HG03135 (cell line): Measurements from ENCODE around the gene RNF220.
"Not testable (repeated sequence)": the region's sequence is repeated elsewhere in the genome, so short reads cannot be mapped to it uniquely, and the experiment has no call there.

Source experiments
- ATAC-seq: cut with Tn5 transposase; IDR thresholded peaks from one replicate; pipeline ENCODE4 v1.9.1; 2021; ENCODE audit warnings: mild to moderate bottlenecking, moderate library complexity; ENCODE audit not compliant: unreplicated experiment

RNF220 gene

DNA sequence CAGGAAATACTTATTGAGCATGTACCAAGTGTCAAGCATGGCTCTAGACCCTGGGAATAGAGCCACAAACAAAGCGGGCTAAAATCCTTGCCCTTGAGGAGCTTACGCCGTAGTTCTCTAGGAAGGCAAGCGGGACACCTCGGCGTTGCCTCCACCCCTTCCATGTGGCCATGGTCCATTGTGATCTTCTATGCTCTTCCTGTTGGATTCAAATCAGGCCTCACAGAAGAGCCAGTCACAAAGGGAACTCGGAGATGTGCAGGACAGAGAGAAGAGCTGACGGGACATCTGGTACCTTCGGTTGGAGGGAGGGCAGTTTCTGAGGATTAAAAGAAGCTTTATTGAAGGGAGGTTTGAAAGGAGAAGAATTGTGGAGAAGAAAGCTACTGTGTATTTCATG is 139.9 kb downstream of the RNF220 start:
- ATAC-seq: no peak

GRCh38 chr1:44545961-44546360 is 140.9 kb downstream of the RNF220 start:
- ATAC-seq: no peak

DNA sequence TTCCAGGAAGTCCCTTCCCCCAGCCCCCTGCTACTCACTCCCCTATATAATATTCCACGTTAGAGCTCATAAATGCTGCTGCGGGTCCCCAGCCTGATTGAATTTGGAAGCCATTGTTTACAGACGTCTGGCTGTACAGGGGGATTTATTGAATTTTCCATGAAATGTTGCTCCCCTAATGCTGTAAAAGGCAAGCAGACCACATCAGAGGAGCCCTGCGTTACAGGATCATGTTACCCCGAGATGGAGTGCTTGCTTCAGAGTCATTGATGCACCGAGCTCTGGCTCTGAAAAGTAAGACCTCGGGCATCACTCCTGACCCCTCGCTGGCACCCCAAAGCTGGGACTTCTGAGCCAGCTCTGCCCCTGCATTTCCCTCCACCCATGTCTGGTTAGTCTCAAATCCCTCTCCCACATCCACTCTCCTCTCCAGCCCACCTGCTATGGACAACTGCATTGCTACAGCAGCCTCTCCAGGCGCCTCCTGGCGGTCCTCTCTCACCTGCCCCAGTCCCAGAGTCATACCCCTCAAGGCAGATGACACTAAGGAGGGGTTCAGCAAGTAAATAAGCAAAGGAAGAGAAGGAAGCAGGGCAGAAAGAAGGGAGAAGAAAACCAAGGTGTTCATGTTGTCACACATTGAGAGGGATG is 141.5 kb downstream of the RNF220 start:
- no peak for ATAC-seq

DNA sequence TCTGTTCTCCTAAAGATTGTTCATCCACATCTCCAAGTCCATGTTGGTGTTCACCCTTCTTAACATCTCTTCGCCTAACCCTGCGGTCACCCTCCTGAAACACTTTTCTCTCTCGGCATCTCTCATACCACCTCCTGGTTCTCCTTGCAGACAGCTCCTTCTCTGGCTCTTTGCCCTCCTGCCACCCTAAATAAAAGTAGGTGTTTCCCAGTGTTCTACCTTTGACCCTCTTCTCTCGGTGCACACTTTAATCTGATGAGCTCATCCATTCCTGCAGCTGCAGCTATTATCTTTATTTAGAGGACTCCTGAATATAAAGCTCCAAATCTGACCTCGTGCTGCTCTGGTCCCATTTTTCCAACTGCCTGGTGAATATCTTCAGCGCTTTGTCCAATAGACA is 142.3 kb downstream of the RNF220 start:
- no peak for ATAC-seq

- ATAC-seq: no peak
Observed at GRCh38 chr1:44547837-44548236, 142.8 kb downstream of the RNF220 start.

DNA sequence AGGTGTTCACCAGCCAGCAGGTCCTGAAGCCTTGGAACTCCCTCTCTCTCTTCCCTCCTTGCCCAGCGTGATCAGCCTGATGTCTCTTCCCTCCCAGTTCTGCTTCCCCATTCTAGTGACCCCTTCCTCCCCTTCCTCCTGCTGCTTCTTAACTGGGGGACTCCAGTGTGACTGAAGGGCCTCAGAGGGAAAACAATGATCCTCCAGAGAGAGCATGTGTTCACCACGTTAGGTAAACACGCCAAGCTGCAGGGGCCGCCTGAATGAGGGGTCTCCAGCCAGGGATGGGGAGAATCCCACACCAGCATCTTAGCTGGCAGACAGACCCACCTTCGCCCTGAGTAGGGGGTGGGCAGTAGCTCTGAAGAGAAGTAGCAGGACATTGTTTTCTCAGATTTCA is 144.5 kb downstream of the RNF220 start:
- no peak for ATAC-seq

- ATAC-seq: no peak
Observed at GRCh38 chr1:44553127-44553758, 148.2 kb downstream of the RNF220 start.

DNA sequence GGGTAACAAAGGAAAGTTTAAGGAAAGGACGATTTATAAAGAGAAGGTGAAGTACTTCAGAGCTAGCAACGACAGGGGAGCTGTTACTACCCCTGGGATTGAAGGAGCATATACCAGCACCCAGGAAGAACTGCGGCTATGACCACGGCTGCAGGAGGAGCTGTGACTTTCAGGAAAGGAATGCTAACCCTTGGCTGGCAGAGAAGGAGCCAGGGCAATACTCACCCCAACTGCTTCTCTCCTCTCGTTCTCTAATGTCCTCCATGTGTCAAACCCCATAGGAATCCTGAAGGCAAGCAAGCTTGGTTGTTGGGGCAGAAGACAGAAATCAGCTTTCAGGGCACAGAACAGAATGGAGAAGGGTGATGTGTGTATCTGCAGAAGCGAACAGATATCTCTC is 148.7 kb downstream of the RNF220 start:
- no peak for ATAC-seq

GRCh38 chr1:44554706-44555105 is 149.7 kb downstream of the RNF220 start:
- ATAC-seq: no peak

DNA sequence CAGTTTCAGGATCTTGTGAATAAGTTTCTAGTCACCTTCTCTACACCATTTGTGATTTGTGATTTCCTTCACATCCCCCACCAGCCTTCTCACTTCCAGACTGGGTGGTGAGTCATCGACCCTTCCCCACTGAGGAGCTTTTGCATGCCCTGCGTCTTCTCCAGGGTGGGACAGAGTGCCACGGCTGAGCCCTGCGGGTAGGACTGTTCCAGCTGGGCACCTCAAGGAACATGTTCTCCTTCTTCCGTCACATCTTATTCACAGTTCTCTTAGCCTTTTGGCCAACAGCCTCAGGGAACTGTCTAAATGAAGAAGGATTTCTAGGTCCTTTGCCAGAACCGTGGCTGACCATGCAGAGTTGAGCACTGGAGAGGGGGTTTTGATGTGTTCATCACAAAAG is 152.7 kb downstream of the RNF220 start:
- ATAC-seq: no peak

- no peak for ATAC-seq
Observed at GRCh38 chr1:44558883-44559282, 153.8 kb downstream of the RNF220 start.

- ATAC-seq: no peak
Observed at GRCh38 chr1:44559330-44559729, 154.3 kb downstream of the RNF220 start.

DNA sequence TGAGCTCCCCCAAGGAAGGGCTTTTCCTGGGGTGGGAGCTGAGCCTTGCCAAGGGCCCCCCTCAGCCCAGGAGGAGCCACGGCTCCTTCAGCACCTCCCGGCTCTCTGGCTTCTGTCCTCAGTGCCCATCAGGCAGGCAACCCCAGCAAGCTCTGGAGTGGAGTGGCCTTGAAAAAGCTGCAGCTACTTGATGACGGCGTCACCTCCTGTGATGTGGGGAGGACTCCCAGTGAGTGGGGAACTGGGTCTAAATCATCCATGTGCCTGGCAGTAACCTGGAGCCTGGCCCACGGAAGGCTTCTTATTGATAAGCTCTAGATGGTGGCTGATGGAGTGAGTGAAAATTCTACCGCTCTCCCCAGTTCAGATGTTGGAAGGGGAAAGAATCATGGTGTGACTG is 154.9 kb downstream of the RNF220 start:
- no peak for ATAC-seq

DNA sequence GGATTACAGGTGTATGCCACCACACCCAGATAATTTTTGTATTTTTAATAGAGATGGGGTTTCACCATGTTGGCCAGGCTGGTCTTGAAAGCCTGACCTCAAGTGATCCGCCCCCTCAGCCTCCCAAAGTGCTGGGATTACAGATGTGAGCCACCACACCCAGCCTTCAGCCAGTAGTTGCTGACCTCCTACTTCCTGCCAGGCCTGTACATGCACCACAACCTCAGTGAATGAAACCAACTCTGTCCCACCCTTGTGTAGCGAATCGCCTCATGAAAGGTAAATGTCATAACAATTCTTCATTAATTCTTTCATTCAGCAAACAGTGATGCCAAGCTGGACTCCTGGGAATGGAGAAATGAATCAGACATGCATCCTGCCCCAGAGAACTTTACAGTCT is 155.6 kb downstream of the RNF220 start:
- ATAC-seq: not testable (repeated sequence)

DNA sequence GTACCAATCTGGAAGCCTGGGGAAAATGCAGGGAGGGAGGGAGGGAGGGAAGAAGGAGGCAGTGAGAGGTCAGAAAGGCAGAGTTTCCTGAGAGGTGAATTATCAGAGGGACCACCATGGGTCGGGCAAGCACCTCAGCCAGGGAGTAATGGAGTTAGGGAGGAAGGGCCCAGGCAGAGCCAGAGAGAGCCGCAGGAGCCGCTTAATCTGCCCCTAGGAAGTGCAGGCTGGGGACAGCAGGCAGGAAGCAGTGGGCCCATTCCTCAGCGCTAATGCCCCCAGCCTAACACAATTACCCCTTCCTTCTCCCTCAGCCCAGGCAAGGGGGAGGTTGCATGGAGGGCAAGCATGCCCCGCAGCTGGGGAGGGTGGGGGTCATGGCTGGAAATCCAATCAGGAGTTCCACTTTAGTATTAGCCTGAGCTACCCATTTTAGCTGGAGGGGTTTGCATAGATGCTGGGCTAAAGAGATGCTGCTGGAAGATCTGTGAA is 160.2 kb downstream of the RNF220 start:
- ATAC-seq: no peak

DNA sequence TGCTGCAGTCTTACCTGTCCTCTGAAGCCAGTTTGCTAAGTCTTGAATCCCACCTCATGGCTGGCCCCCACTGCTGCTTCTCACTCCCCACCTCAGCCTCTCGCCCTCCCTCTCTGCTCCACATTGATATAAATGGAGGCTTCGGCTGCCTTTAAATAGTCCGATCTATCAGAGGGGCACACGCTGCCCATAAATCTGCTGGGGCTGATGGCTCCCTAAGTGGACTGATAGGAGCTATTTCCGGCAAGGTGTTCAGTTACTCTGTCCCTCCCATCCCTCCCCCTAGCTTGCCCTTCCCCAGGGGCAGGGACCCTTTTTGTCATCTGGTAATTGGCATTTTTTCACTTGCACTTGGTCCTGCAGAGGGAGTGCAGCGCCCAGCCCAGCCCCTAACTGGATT is 160.8 kb downstream of the RNF220 start:
- ATAC-seq: no peak

DNA sequence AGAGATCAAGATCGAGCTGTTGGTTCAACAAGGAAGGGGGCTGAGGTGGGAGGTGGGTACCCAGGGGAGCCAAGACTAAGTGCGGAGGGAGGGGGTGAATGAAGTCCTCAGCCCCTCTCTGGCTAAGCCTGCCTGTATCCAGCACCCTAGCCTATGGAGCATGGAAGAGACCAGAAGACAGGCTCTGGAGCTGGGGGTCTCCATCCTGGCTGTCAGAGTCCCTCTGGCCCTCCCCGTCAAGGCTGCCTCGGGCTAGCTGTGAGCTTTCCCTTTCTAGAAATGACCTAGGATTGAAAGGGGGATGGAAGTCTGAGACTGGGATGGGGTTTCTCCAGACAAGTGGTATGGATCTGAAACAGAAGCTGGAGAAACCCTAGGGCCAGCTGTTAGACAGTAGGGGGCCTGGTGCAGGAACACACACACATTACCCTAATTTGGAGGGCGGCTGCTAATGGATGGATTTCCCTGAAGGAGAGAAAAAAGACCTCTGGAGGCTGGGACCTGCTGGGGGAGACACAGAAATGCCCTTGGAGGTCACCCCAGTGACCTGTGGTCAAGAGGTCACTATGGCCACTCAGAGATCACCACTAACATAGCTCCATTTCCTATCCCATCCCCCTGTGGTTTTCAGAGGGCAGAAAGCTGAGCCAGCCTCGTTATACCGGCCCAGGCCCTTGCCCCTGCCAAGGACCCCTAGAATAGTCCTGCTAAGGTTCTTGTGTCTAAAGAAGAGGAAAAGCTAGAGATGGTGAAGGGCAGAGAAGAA is 161.4 kb downstream of the RNF220 start:
- no peak for ATAC-seq

DNA sequence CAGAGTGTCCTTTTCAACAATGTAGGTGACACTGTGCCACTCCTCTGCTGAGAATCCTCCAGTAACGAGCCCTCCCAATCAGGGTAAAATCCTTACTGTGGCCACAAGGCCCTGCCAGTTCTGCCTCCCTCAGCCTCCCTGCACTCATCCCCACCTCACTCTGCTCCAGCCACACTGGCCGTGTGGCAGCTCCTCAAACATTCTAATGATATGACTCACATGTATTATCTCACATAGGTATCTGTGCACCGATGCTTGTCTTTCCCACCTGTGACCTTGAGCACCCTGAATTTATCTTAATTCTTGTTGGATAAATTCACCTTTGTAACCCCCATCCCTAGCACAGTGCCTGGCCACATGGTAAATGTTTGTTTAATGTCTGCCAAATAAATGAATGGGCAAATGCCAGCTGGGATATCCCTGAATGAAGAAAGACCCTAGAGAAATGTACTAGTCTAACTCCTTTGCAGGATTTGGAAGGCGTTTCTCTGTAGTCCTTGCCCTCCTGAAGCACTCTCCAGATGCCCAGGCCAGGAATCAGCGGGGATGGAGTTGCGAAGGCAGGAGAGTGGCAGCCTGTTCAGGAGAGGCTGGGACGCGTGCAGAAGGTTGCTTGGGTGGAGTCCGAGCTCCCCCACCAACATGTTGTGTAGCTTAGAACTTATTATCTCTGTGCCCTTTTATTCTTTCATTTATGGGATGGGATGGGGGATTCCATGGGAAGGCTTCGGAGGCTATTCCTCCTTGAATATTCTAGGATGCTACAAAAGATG is 163.3 kb downstream of the RNF220 start:
- ATAC-seq: no peak

GRCh38 chr1:44569491-44569890 is 164.4 kb downstream of the RNF220 start:
- ATAC-seq: no peak

GRCh38 chr1:44571712-44572571 is 166.9 kb downstream of the RNF220 start:
- ATAC-seq: no peak

- ATAC-seq: no peak
Observed at GRCh38 chr1:44572572-44572879, 167.5 kb downstream of the RNF220 start.
